Head of caudate nucleus (tissue), 42 donors: ENCODE measurements around the gene YEATS2.
"Not testable (repeated sequence)": the region's sequence is repeated elsewhere in the genome, so short reads cannot be mapped to it uniquely, and the experiment has no call there.

Experiments
- DNase-seq, 42 donors: peaks; one replicate each; pipeline versions ENCODE4 v3.0.0 to v3.0.0-alpha.2; 2020 to 2021; ENCODE audit warnings: mixed read lengths in 7 of 42
- intact Hi-C: fragments of 100-400 bp; cut with DNase I; formaldehyde crosslinking; loops from one replicate; pipeline ENCODE4 v1.15.0; 2022

YEATS2 gene

GRCh38 chr3:183697610-183698317 is at the start of gene YEATS2:
Gene YEATS2 (plus strand): TSS chr3:183697797. CDS start chr3:183715163, 17,366 bp downstream.
- intact Hi-C loops = loop anchor here (2.0 kb wide), 1 partner anchor 61 kb away; no protein-coding TSS in a partner anchor
- DNase-seq = peak in 40 of 42 donors; percentile 18 to 85 (median 73)

DNA sequence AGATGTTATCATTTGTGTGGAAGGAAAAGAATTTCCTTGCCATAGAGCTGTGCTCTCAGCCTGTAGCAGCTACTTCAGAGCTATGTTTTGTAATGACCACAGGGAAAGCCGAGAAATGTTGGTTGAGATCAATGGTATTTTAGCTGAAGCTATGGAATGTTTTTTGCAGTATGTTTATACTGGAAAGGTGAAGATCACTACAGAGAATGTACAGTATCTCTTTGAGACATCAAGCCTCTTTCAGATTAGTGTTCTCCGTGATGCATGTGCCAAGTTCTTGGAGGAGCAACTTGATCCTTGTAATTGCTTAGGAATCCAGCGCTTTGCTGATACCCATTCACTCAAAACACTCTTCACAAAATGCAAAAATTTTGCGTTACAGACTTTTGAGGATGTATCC is 47.0 kb upstream of the YEATS2 start:
- intact Hi-C loops = no loop called here
- DNase-seq = no peak

DNA sequence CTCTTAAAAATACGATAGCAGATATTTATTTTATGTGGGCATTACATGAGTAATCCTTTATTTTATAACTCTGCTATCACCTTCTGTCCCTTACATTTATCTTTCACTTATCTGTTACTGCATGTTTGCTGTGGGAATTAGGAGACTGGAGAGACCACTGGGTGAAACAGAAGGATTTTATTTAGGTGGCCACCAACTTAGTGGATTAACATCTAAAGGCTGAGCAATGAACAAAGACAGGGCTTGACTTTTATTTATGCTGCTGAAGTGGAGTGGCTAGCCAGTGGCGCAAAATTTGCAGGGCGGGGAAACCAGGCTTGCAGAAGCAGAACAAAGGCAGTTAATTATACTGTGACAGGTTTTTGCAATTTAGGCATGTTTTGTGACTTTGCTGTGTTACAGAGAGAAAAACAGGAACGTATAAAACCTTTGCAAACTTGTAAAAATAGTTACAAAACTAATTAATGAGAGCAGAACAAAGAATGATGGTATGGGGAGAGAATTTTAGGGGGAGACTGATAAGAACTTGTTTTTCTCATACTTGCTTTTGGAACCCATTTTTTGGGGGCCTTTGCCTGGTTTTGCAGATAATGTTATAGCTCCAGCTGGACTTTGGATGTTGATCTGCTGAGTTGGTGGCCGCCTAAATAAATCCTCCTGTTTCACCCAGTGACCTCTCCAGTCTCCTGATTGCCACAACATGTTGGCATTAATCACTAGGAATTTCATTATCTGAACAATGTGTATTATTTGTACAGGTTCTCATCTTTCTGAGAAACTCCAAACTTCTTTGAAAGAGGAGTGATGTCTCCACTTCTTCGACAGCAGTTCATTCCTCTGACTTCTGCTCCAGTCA is 44.2 kb upstream of the YEATS2 start:
- intact Hi-C loops = no loop called here
- no peak for DNase-seq

DNA sequence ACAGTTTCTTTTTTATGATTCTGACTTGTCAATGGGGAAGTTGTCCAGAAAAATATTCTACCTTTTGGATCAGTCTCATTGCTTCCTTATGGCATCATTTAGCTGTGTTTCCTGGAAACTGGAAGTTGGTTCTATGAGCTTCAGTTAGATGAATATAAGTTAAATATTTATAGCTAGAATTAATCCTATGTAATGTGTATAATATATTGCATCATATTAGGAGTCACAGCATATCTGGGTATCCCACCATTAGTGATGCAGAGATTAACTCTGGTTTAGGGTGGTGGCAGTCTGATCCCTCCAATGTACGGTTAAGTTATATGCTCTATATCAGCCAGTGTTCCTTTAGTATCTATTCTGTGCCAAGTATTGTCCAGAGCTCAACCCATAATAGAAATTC is 42.9 kb upstream of the YEATS2 start:
- no peak for DNase-seq
- intact Hi-C loops = no loop called here

DNA sequence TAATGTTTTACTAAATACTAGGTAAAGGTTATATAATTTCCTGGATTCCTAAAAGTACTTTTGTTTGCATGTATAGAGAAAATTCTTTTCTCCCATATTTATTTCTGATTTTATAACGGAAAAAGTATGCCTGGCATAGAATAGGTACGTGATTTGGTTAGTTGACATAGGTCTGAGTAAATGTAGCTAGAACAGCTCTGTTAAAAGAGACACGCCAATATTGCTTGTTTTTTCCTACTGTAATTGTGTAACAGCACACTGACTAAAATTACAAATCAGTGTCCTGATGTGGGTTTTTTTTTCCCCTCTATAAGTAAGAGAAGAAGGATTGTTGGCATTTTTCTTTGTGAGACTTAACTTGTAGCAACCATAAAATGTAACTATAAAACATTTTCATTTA is 35.5 kb upstream of the YEATS2 start:
- no peak for DNase-seq
- intact Hi-C loops = no loop called here

DNA sequence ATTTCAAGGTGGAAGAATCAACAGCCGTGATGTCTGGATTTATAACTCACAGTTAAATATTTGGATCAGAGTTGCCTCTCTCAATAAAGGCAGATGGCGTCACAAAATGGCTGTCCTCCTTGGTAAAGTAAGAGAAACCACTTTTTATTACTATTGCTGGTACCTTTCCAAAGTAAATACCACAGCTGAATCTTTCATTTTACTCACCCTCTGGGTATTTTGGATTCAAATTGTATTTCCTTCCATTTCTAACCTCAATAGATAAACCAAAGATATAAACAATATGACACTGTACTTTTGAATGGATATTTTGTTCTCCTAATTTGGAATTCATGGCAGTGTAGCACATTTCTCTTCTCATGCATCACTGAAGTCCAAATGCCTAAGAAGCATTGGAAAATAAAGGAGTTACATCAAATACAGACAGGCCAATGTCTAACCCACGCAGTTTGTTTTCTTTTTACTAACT is 32.6 kb upstream of the YEATS2 start:
- no peak for DNase-seq
- intact Hi-C loops = no loop called here

DNA sequence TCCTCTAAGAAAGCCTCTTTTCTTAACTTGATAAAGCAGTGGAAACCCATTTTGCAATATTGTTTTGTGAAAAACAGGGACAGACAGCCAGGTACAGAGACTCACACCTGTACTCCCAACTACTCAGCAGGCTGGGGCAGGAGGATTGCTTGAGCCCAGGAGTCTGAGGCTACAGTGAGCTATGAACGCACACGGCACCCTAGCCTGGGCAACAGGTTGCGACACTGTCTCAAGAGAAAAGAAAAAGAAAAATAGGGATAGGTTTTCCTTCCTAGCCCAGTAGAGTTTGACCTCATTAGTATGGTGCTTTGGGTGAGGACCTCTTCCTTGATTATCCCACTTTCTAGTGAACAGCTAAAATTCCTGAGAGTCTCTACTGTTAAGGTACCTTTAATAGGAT is 17.5 kb upstream of the YEATS2 start:
- peak in 1 of 42 donors; percentile 25 for DNase-seq
- intact Hi-C loops = no loop called here

DNA sequence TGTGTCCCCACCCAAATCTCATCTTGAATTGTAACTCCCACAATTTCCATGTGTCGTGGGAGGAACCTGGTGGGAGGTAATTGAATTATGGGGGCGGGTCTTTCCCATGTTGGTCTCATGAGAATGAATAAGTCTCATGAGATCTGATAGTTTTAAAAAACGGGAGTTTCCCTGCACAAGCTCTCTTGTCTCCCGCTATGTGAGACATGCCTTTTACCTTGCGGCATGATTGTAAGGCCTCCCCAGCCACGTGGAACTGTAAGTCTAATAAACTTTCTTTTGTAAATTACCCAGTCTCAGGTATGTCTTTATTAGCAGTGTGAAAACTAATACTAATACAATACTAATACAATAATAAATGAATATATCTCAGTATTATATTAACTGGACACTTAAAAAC is 9.9 kb upstream of the YEATS2 start:
- DNase-seq = no peak
- intact Hi-C loops = no loop called here

DNA sequence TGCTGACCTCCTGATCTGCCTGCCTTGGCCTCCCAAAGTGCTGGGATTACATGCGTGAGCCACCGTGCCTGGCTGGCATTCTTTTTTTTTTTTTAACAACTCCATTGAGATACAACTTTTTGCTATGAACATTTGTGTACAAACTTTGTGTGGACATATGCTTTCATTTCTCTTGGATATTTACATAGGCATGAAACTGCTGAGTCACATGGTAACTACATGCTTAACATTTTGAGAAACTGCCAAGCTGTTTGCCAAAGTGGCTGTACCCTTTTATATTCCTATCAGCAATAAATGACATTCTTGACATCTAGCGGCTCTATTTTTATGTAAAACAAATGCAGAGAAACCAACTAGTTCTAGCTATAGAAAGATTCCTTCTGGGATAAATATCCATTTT is 8.7 kb upstream of the YEATS2 start:
- intact Hi-C loops = no loop called here

DNA sequence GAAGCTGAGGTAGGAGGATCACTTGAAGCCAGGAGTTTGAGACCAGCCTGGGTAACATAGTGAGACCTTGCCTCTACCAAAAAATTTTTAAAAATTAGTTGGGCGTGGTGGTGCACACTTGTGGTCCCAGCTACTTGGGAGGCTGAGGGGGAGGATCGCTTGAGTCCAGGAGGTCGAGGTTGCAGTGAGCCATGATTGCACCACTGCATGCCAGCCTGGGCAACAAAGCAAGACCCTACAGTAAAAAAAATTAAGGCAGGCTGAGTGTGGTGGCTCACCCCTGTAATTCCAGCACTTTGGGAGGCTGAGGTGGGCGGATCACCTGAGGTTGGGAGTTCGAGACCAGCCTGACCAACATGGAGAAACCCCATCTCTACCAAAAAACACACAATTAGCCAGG is 8.0 kb upstream of the YEATS2 start:
- DNase-seq, intact Hi-C loops: not testable (repeated sequence)

More for the DNA sequence above, 8.7 kb upstream of the YEATS2 start:
- DNase-seq = no peak

DNA sequence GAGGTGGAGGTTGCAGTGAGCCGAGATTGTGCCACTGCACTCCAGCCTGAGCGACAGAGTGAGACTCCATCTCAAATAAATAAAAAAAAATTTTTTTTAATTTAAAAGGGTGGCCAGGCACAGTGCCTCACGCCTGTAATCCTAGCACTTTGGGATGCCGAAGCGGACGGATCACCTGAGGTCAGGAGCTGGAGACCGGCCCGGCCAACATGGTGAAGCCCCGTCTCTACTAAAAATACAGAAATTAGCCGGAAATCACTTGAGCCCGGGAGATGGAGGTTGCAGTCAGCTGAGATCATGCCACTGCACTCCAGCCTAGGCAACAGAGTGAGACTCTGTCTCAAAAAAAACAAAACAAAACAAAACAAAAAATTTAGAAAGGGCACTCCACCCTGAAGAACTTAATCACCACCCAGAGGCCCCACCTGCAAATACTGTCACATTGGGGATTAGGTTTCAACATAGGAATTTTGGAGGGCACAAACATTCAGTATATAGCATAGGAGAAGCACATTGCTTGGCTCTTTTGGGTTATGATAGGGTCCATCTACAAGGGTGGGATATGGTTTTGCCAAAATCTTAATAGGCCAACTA is 7.1 kb upstream of the YEATS2 start:
- intact Hi-C loops = no loop called here
- no peak for DNase-seq

- peak in 1 of 42 donors; percentile 17 for DNase-seq
- intact Hi-C loops = no loop called here
Observed at GRCh38 chr3:183692436-183692835, 5.2 kb upstream of the YEATS2 start.

GRCh38 chr3:183695569-183696364 is 1.8 kb upstream of the YEATS2 start:
- intact Hi-C loops = no loop called here
- peak in 1 of 42 donors; percentile 22 for DNase-seq

DNA sequence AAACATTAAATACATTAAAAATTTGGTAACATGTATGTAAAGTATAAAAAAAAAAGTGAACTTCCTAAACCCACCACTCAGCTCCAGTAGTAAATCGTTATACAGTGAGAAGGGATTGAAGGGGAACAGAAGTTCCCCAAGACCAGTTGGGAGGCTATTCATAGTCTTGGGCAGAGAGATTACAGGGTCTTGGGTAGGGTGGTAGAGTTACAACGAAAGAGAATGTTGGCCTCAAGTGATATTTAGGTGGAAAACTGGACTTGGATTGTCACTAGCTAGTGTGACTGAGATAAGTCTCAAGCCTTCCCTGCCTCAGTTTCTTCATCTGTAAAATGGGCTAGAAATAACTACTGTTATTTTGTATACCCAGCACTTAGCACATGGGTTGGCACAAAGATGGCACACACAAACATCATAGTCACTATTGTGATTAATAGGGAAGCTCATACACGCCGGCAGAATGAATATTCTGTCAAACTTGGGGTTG is 431 bp upstream of the YEATS2 start:
- intact Hi-C loops = no loop called here
- peak in 1 of 42 donors; percentile 26 for DNase-seq

DNA sequence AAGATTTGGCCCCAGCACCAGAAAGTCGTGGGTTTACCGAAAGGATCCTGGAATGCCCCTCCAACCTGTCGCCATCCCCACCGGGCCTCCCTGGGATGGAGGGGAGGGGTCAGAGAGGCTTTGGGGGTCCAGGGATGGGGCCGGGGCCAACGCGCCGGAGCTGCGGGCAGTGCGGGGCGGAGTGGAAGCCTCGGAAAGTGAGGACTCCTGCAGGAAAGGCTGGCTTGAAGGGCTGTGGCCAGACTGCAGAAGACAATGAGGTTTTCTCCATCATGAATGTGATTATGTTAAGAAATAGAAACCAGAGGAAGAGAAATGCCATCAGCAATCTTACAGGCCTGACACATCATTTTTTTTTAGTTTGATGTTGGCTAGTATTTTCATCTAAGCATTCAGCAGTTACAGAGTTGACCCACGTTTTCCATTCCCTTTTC is 738 bp downstream of the YEATS2 start:
- DNase-seq = peak in 35 of 42 donors; percentile 9 to 64 (median 32)
- intact Hi-C loops = loop anchor here (2.0 kb wide), 1 partner anchor 62 kb away; no protein-coding TSS in a partner anchor

- intact Hi-C loops = loop anchor here (2.0 kb wide), 1 partner anchor 62 kb away; no protein-coding TSS in a partner anchor
- peak in 21 of 42 donors; percentile 14 to 69 (median 29) for DNase-seq
Observed at GRCh38 chr3:183698756-183699155, 1.2 kb downstream of the YEATS2 start.

DNA sequence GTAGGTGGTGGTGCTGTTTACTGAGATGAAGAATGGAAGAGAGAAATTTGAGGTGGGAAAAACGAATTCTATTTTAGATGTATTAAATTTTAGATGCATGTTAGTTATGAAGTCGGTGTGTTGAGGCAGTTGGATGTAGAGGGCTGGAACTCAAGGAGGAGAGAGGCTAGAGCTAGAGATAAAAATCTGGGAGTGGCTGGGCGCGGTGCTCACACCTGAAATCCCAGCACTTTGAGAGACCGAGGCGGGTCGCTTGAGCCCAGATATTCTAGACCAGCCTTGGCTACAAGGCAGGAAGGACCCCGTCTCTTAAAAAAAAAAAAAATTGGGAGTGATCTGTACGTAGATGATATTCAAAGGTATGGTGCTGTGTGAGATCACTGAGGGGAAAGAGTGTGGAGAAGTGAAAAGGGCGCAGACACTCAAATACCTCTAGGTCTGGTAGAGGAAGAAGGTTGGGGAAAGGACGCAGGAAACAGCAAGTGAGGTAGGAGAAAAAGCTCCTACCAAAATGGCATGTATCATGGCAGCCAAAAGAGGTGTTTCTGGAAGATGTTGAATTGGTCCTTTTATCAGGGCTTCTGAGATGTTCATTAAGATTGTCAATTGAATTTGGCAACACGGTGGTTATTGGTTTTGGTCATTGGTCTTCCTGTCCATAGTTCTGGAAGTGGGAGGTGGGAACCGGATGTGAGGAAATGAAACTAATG is 1.8 kb downstream of the YEATS2 start:
- DNase-seq = peak in 1 of 42 donors; percentile 36
- intact Hi-C loops = loop anchor here (2.0 kb wide), 1 partner anchor 63 kb away; no protein-coding TSS in a partner anchor

- intact Hi-C loops = no loop called here
- DNase-seq = no peak
Observed at GRCh38 chr3:183701744-183702143, 4.1 kb downstream of the YEATS2 start.
